DOHH2 (cell line): Measurements from ENCODE around the gene FBXO33.

Experiments used
- H3F3A ChIP-seq: fragments of 200-600 bp; sonication (generic), shearing (Covaris generic); 2 replicates; pipeline ENCODE4 v1.6.0; 2016; ENCODE audit warnings: antibody characterized with exemption, mild to moderate bottlenecking; ENCODE audit not compliant: control insufficient read depth, insufficient read depth
- H3K27ac ChIP-seq: fragments of 200-600 bp; sonication (generic); 2 replicates; pipeline ENCODE4 v1.5.1; 2014; ENCODE audit warnings: low read depth, mild to moderate bottlenecking, low read length, moderate library complexity
- H3K27me3 ChIP-seq: fragments of 200-600 bp; sonication (generic); 2 replicates; pipeline ENCODE4 v1.6.1; 2014; ENCODE audit warnings: mild to moderate bottlenecking, low read length, mixed read lengths; ENCODE audit not compliant: control insufficient read depth
- H3K36me3 ChIP-seq: fragments of 200-600 bp; sonication (generic); 2 replicates; pipeline ENCODE4 v1.6.1; 2014; ENCODE audit warnings: mild to moderate bottlenecking, low read length, moderate library complexity, mixed read lengths; ENCODE audit not compliant: control insufficient read depth
- H3K4me1 ChIP-seq: fragments of 200-600 bp; sonication (generic); 2 replicates; pipeline ENCODE4 v1.6.1; 2014; ENCODE audit warnings: mild to moderate bottlenecking, low read length, mixed read lengths; ENCODE audit not compliant: control insufficient read depth
- H3K4me2 ChIP-seq: fragments of 200-600 bp; sonication (generic); 2 replicates; pipeline ENCODE4 v1.6.0; 2014; ENCODE audit warnings: mild to moderate bottlenecking, low read length, moderate library complexity
- H3K4me3 ChIP-seq: fragments of 200-600 bp; sonication (generic); 2 replicates; pipeline ENCODE4 v1.5.1; 2014; ENCODE audit warnings: mild to moderate bottlenecking, low read length, mixed read lengths
- H3K79me2 ChIP-seq: fragments of 200-600 bp; sonication (generic); 2 replicates; pipeline ENCODE4 v1.6.1; 2014; ENCODE audit warnings: mild to moderate bottlenecking, low read length, mixed read lengths; ENCODE audit not compliant: control insufficient read depth
- H3K9me2 ChIP-seq: fragments of 200-600 bp; sonication (generic); replicated peaks from 2 replicates; pipeline ENCODE4 v1.6.1; 2014; ENCODE audit warnings: mild to moderate bottlenecking, low read length, mixed read lengths; ENCODE audit not compliant: control insufficient read depth
- H3K9me3 ChIP-seq: fragments of 200-600 bp; sonication (generic); 2 replicates; pipeline ENCODE4 v1.6.1; 2014; ENCODE audit warnings: antibody characterized with exemption, low read length, mixed read lengths; ENCODE audit not compliant: control insufficient read depth, insufficient read depth
- H4K20me1 ChIP-seq: fragments of 200-600 bp; sonication (generic); 2 replicates; pipeline ENCODE4 v1.6.0; 2014; ENCODE audit warnings: low read depth, mild to moderate bottlenecking, antibody characterized with exemption, low read length, moderate library complexity; ENCODE audit not compliant: control insufficient read depth, insufficient read depth
- CTCF ChIP-seq: fragments of 200-600 bp; sonication (generic); IDR thresholded peaks from one replicate; pipeline ENCODE4 v1.5.1; 2014; ENCODE audit warnings: antibody characterized with exemption, mild to moderate bottlenecking, low read depth, low read length; ENCODE audit not compliant: poor library complexity, severe bottlenecking
- EZH2phosphoT487 ChIP-seq: fragments of 200-600 bp; sonication (generic); IDR thresholded peaks from 2 replicates; pipeline ENCODE4 v1.6.1; 2017; ENCODE audit warnings: borderline replicate concordance, mild to moderate bottlenecking, antibody characterized with exemption, low read length, moderate library complexity, mixed read lengths

Gene FBXO33

GRCh38 chr14:39368261-39368959 is 63.8 kb downstream of the FBXO33 start:
- no peaks in the 10 kb centered on the region for H3K9me3 ChIP-seq
- no peak overlapping the region for H3K4me2 ChIP-seq
- no peaks in the 10 kb centered on the region for H3F3A ChIP-seq
- H3K27me3 ChIP-seq = no peaks in the 10 kb centered on the region
- no peaks in the 10 kb centered on the region for H3K79me2 ChIP-seq
- TF ChIP-seq EZH2phosphoT487 (no peak), CTCF (peak; percentile 39)
- H3K9me2 ChIP-seq = no peaks in the 10 kb centered on the region
- H3K4me3 ChIP-seq = no peak overlapping the region
- H3K36me3 ChIP-seq = 0 out of 2 replicates have a peak, but pooled peaks cover 4% of the 10 kb centered on the region
- no peaks in the 10 kb centered on the region for H4K20me1 ChIP-seq
- no peak overlapping the region for H3K27ac ChIP-seq
- H3K4me1 ChIP-seq = no peaks in the 10 kb centered on the region

- H3K9me2 ChIP-seq = no peaks in the 10 kb centered on the region
- no peak overlapping the region for H3K4me3 ChIP-seq
- TF ChIP-seq EZH2phosphoT487 (no peak), CTCF (no peak)
- no peaks in the 10 kb centered on the region for H3K27me3 ChIP-seq
- no peaks in the 10 kb centered on the region for H4K20me1 ChIP-seq
- no peaks in the 10 kb centered on the region for H3F3A ChIP-seq
- 0 out of 2 replicates have a peak, but pooled peaks cover 4% of the 10 kb centered on the region for H3K36me3 ChIP-seq
- H3K27ac ChIP-seq = no peak overlapping the region
- no peaks in the 10 kb centered on the region for H3K4me1 ChIP-seq
- H3K79me2 ChIP-seq = no peaks in the 10 kb centered on the region
- no peaks in the 10 kb centered on the region for H3K9me3 ChIP-seq
- no peak overlapping the region for H3K4me2 ChIP-seq
Observed at GRCh38 chr14:39367387-39367751, 64.9 kb downstream of the FBXO33 start.

- H3K27ac ChIP-seq = no peak overlapping the region
Observed at GRCh38 chr14:39366460-39367386, 65.5 kb downstream of the FBXO33 start.

More at GRCh38 chr14:39366460-39367386, 65.5 kb downstream of the FBXO33 start:
- H3K79me2 ChIP-seq = no peaks in the 10 kb centered on the region
- TF ChIP-seq CTCF (no peak), EZH2phosphoT487 (no peak)
- no peak overlapping the region for H3K4me2 ChIP-seq
- H3K27me3 ChIP-seq = no peaks in the 10 kb centered on the region
- no peaks in the 10 kb centered on the region for H3F3A ChIP-seq
- no peaks in the 10 kb centered on the region for H4K20me1 ChIP-seq
- no peaks in the 10 kb centered on the region for H3K4me1 ChIP-seq
- H3K9me2 ChIP-seq = no peaks in the 10 kb centered on the region
- H3K36me3 ChIP-seq = 0 out of 2 replicates have a peak, but pooled peaks cover 4% of the 10 kb centered on the region
- H3K4me3 ChIP-seq = no peak overlapping the region
- H3K9me3 ChIP-seq = no peaks in the 10 kb centered on the region
